Smooth muscle cell (in vitro differentiated cells): ENCODE measurements around the gene PPARD. TPM values are rescaled to one million over a fixed set of nuclear protein-coding genes. Genes with fewer than 3 reads are reported as not detected.

Experiments used
- DNase-seq: peaks from one replicate; lab custom pipeline; 2025; ENCODE audit not compliant: unreplicated experiment; lab: John Stamatoyannopoulos, UW
- H2AFZ ChIP-seq: fragments of 200-600 bp; sonication (generic); 2 replicates; pipeline ENCODE4 v1.6.0; 2016; ENCODE audit warnings: antibody characterized with exemption, low read depth, mild to moderate bottlenecking
- H3F3A ChIP-seq: fragments of 200-600 bp; sonication (generic); 2 replicates; pipeline ENCODE4 v1.6.0; 2017; ENCODE audit warnings: antibody characterized with exemption, low read depth
- H3K27ac ChIP-seq: fragments of 200-600 bp; sonication (generic); 2 replicates; pipeline ENCODE4 v1.5.1; 2016; ENCODE audit warnings: low read depth, mild to moderate bottlenecking
- H3K27me3 ChIP-seq: fragments of 200-600 bp; sonication (generic); 2 replicates; pipeline ENCODE4 v1.6.1; 2016; ENCODE audit warnings: low read depth, mild to moderate bottlenecking
- H3K36me3 ChIP-seq: fragments of 200-600 bp; sonication (generic); 2 replicates; pipeline ENCODE4 v1.5.1; 2016; ENCODE audit warnings: low read depth
- H3K4me1 ChIP-seq: fragments of 200-600 bp; sonication (generic); 2 replicates; pipeline ENCODE4 v1.5.1; 2016; ENCODE audit warnings: low read depth
- H3K4me2 ChIP-seq: fragments of 200-600 bp; sonication (generic); 2 replicates; pipeline ENCODE4 v1.6.0; 2016; ENCODE audit warnings: mild to moderate bottlenecking
- H3K4me3 ChIP-seq: fragments of 200-600 bp; sonication (generic); 2 replicates; pipeline ENCODE4 v1.5.1; 2016; ENCODE audit warnings: mild to moderate bottlenecking
- H3K79me2 ChIP-seq: fragments of 200-600 bp; sonication (generic); 2 replicates; pipeline ENCODE4 v1.6.0; 2016; ENCODE audit warnings: low read depth, mild to moderate bottlenecking
- H3K9ac ChIP-seq: fragments of 200-600 bp; sonication (generic); 2 replicates; pipeline ENCODE4 v1.6.0; 2016; ENCODE audit warnings: low read depth
- H3K9me3 ChIP-seq: fragments of 200-600 bp; sonication (generic); replicated peaks from 2 replicates; pipeline ENCODE4 v1.5.1; 2016; ENCODE audit warnings: low read depth
- H4K20me1 ChIP-seq: fragments of 200-600 bp; sonication (generic); 2 replicates; pipeline ENCODE4 v1.6.0; 2016; ENCODE audit warnings: low read depth
- CTCF ChIP-seq: fragments of 200-600 bp; sonication (generic); IDR thresholded peaks from 2 replicates; pipeline ENCODE4 v1.5.1; 2017; ENCODE audit warnings: borderline replicate concordance, mild to moderate bottlenecking, antibody characterized with exemption; ENCODE audit not compliant: insufficient read depth, poor library complexity, severe bottlenecking
- WGBS: methylation state at CpG from one replicate; pipeline ENCODE4 v1.1.7; 2016; ENCODE audit warnings: low lambda C conversion rate; 5-methylcytosine and 5-hydroxymethylcytosine counted together
- polyA plus RNA-seq: library from polyadenylated mRNA; unstranded; fragments of >200 nt; fragmentation: Nextera tagmentation; extraction: Ambion mirVana; gene quantifications from 2 replicates; pipeline ENCODE4 v1.2.1, GENCODE V29; 2016
- total RNA-seq: library from RNA; depleted of rRNA; stranded (reverse); fragments of >200 nt; gene quantifications from 2 replicates; pipeline ENCODE4 v1.2.3, GENCODE V29; 2014

PPARD gene
- total and polyA plus RNA-seq, 2 experiments from 2014 or later: 8.2 to 31.1 TPM

- H3K9me3 ChIP-seq: no peaks in the 10 kb centered on the region
- H3K9ac ChIP-seq: no peak overlapping the region
- no peak for DNase-seq
- 96% methylated on average over 14 of the region's 14 CpGs for whole genome bisulfite sequencing
- no peak overlapping the region for H3K4me2 ChIP-seq
- H2AFZ ChIP-seq: no peak overlapping the region
- no peak for TF ChIP-seq CTCF
- no peaks in the 10 kb centered on the region for H4K20me1 ChIP-seq
- H3K79me2 ChIP-seq: no peaks in the 10 kb centered on the region
- H3K4me1 ChIP-seq: no peaks in the 10 kb centered on the region
- H3K27ac ChIP-seq: no peak overlapping the region
- no peak overlapping the region for H3K4me3 ChIP-seq
- no peaks in the 10 kb centered on the region for H3K36me3 ChIP-seq
- H3F3A ChIP-seq: no peaks in the 10 kb centered on the region
- no peaks in the 10 kb centered on the region for H3K27me3 ChIP-seq
Measured at GRCh38 chr6:35419961-35420360, 77.6 kb downstream of the PPARD start.

GRCh38 chr6:35425284-35425683, 82.9 kb downstream of the PPARD start:
- H3K4me3 ChIP-seq: no peak overlapping the region
- no peak overlapping the region for H3K4me2 ChIP-seq
- H2AFZ ChIP-seq: no peak overlapping the region
- no peaks in the 10 kb centered on the region for H3F3A ChIP-seq
- no peaks in the 10 kb centered on the region for H4K20me1 ChIP-seq
- WGBS: 65% methylated on average over 3 of the region's 3 CpGs
- H3K36me3 ChIP-seq: no peaks in the 10 kb centered on the region
- peaks cover 20% of the 10 kb centered on the region for H3K4me1 ChIP-seq
- TF ChIP-seq CTCF: no peak
- H3K27me3 ChIP-seq: no peaks in the 10 kb centered on the region
- no peaks in the 10 kb centered on the region for H3K79me2 ChIP-seq
- DNase-seq: no peak
- no peaks in the 10 kb centered on the region for H3K9me3 ChIP-seq
- H3K27ac ChIP-seq: no peak overlapping the region
- H3K9ac ChIP-seq: no peak overlapping the region

DNA sequence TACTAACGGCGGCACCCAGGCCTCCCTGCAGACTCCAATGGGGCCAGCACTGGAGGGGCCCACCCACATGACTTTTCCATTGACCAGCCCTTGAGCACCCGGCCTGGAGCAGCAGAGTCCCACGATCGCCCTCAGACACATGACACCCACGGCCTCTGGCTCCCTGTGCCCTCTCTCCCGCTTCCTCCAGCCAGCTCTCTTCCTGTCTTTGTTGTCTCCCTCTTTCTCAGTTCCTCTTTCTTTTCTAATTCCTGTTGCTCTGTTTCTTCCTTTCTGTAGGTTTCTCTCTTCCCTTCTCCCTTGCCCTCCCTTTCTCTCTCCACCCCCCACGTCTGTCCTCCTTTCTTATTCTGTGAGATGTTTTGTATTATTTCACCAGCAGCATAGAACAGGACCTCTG, 83.7 kb downstream of the PPARD start:
- no peaks in the 10 kb centered on the region for H3K27me3 ChIP-seq
- no peaks in the 10 kb centered on the region for H3K79me2 ChIP-seq
- peaks cover 20% of the 10 kb centered on the region for H3K4me1 ChIP-seq
- no peaks in the 10 kb centered on the region for H3F3A ChIP-seq
- no peaks in the 10 kb centered on the region for H3K9me3 ChIP-seq
- 86% methylated on average over 8 of the region's 8 CpGs for WGBS
- TF ChIP-seq CTCF: no peak
- no peaks in the 10 kb centered on the region for H3K36me3 ChIP-seq
- no peak overlapping the region for H3K9ac ChIP-seq
- no peak overlapping the region for H3K4me2 ChIP-seq
- no peaks in the 10 kb centered on the region for H4K20me1 ChIP-seq
- H3K27ac ChIP-seq: no peak overlapping the region
- H2AFZ ChIP-seq: no peak overlapping the region
- H3K4me3 ChIP-seq: no peak overlapping the region
- DNase-seq: no peak

- no peaks in the 10 kb centered on the region for H3K27me3 ChIP-seq
- no peak for DNase-seq
- no peaks in the 10 kb centered on the region for H3K36me3 ChIP-seq
- no peak overlapping the region for H2AFZ ChIP-seq
- no peaks in the 10 kb centered on the region for H3F3A ChIP-seq
- H3K9ac ChIP-seq: no peak overlapping the region
- no peaks in the 10 kb centered on the region for H3K79me2 ChIP-seq
- H3K9me3 ChIP-seq: no peaks in the 10 kb centered on the region
- H3K4me2 ChIP-seq: no peak overlapping the region
- no peaks in the 10 kb centered on the region for H4K20me1 ChIP-seq
- 94% methylated on average over 5 of the region's 5 CpGs for WGBS
- no peak overlapping the region for H3K4me3 ChIP-seq
- no peak for TF ChIP-seq CTCF
- peaks cover 20% of the 10 kb centered on the region for H3K4me1 ChIP-seq
- no peak overlapping the region for H3K27ac ChIP-seq
Measured at GRCh38 chr6:35427435-35427834, 85.1 kb downstream of the PPARD start.
